Brain microvascular endothelial cell (primary cell): ENCODE data around the gene RND2.
"Not testable (repeated sequence)": the region's sequence is repeated elsewhere in the genome, so short reads cannot be mapped to it uniquely, and the experiment has no call there.

Source experiments
- DNase-seq: peaks from one replicate; pipeline ENCODE4 v3.0.0-alpha.2; 2020
- H3K27ac ChIP-seq: fragments of 250-450 bp; sonication (Bioruptor Pico); 2 replicates; pipeline ENCODE4 v1.5.1; 2020; ENCODE audit warnings: mild to moderate bottlenecking, moderate library complexity
- H3K27me3 ChIP-seq: fragments of 250-450 bp; sonication (Bioruptor Pico); replicated peaks from 2 replicates; pipeline ENCODE4 v1.5.1; 2020; ENCODE audit warnings: mild to moderate bottlenecking
- H3K36me3 ChIP-seq: fragments of 250-450 bp; sonication (Bioruptor Pico); replicated peaks from 2 replicates; pipeline ENCODE4 v1.5.1; 2020; ENCODE audit warnings: mild to moderate bottlenecking
- H3K4me3 ChIP-seq: 2 replicates; pipeline ENCODE4 v1.5.1; 2011; ENCODE audit warnings: low read depth, mild to moderate bottlenecking, control low read depth, low read length, moderate library complexity
- in situ Hi-C: cut with HindIII; loops from 2 replicates; pipeline ENCODE4 v1.10.0; 2017; ENCODE audit warnings: low sequenced_read_pairs, low pct_ligation_motif_present
- TF ChIP-seq, protein P1 (sequence below): IDR thresholded peaks from 2 replicates; pipeline ENCODE4 v1.5.1; 2011; ENCODE audit warnings: low read depth, mild to moderate bottlenecking, moderate library complexity, low read length, control low read depth, inconsistent platforms; ENCODE audit errors: missing control alignments

RND2 gene

DNA sequence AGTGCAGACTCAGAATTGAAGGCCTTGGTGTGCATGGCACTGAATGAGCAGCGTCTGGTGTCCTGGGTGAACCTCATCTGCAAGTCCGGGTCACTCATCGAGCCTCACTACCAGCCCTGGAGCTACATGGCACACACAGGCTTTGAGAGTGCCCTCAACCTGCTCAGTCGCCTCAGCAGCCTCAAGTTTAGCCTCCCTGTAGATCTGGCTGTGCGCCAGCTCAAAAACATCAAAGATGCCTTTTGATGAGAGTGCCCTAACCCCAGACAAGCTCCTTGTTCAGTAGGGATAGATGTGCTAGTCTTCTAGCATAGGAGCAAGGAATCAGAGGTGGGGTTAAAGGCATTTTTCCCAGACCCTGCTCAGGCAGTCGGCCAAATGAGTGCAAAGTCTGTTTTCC lies 33.6 kb upstream of the RND2 start:
- Histone ChIP-seq H3K27me3 (no peaks in the 10 kb centered on the region), H3K36me3 (peaks cover 36% of the 10 kb centered on the region), H3K27ac (no peak overlapping the region), H3K4me3 (no peak overlapping the region)
- in situ Hi-C loops = no loop called here
- TF ChIP-seq, protein P1, sequence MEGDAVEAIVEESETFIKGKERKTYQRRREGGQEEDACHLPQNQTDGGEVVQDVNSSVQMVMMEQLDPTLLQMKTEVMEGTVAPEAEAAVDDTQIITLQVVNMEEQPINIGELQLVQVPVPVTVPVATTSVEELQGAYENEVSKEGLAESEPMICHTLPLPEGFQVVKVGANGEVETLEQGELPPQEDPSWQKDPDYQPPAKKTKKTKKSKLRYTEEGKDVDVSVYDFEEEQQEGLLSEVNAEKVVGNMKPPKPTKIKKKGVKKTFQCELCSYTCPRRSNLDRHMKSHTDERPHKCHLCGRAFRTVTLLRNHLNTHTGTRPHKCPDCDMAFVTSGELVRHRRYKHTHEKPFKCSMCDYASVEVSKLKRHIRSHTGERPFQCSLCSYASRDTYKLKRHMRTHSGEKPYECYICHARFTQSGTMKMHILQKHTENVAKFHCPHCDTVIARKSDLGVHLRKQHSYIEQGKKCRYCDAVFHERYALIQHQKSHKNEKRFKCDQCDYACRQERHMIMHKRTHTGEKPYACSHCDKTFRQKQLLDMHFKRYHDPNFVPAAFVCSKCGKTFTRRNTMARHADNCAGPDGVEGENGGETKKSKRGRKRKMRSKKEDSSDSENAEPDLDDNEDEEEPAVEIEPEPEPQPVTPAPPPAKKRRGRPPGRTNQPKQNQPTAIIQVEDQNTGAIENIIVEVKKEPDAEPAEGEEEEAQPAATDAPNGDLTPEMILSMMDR = no peak
- no peak for DNase-seq

DNA sequence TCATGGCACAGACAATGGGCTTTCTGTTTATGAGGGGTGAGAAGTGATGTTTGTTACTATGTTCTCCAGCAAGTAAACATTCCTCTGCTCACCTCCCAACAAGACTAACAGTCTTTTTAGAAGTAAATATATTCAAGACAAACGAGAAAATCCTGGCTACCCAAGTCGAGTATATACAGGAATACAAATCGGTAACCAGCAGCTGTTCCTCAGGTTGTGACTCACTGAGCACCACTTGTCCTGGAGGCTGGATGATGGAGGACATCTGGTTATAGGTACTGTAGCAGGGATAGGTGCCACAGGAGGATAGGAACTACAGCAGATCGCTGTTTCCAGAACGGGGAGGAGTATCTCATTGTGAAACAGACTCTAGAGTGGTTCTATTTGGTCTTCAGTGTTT lies 32.2 kb upstream of the RND2 start:
- Histone ChIP-seq H3K36me3 (peaks cover 30% of the 10 kb centered on the region), H3K27me3 (no peaks in the 10 kb centered on the region), H3K27ac (no peak overlapping the region), H3K4me3 (no peak overlapping the region)
- DNase-seq = no peak
- in situ Hi-C loops = no loop called here
- TF ChIP-seq, protein P1 = no peak

- DNase-seq, in situ Hi-C loops, H3K27ac ChIP-seq, H3K4me3 ChIP-seq, H3K27me3 ChIP-seq: not testable (repeated sequence)
- H3K36me3 ChIP-seq = peaks cover 29% of the 10 kb centered on the region
Measured at GRCh38 chr17:42993913-42994312, 31.1 kb upstream of the RND2 start.

DNA sequence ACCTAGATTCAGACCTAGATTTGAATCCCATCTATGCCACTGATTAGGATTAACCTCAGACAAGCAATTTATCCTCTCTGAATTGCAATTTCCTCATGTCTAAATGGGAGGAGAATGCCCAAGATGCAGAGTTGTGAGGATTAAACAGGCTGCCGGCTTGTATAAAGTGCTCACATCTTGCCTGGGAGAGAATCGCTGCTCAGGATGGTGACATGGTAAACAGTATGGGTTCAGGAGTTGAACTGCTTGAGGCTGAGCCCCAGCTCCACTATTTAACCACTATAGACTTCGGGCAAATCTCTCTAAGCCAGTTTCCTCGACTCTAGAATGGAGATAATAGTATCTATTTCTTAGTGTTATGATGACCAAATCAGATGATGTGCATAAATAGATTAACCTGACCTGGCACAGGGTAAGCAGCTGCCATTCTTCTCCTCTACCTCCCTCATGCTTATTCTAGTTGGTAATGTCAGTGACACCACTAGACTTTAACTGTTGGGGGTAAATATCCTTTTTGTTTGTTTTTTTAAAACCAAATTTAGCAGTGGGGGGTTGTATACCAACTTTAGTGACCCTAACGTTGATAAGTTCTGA lies 27.5 kb upstream of the RND2 start:
- DNase-seq = no peak
- TF ChIP-seq, protein P1 = no peak
- peaks cover 38% of the 10 kb centered on the region for H3K36me3 ChIP-seq
- in situ Hi-C loops = no loop called here
- peak overlapping the region; percentile 41 for H3K4me3 ChIP-seq
- H3K27me3 ChIP-seq = no peaks in the 10 kb centered on the region
- H3K27ac ChIP-seq = peak overlapping the region; percentile 26

GRCh38 chr17:42997984-42998938 lies 26.8 kb upstream of the RND2 start, which contains the start of gene RPL27:
TSS of gene RPL27 (plus strand) at chr17:42998419. CDS start at chr17:42998751, 332 bp downstream.
- H3K27ac ChIP-seq = peak within 1 kb of the TSS; percentile 88
- peak; percentile 100 for DNase-seq
- TF ChIP-seq, protein P1 = peak; percentile 86
- peak within 1 kb of the TSS; percentile 98 for H3K4me3 ChIP-seq
- in situ Hi-C loops = no loop called here
- H3K36me3 ChIP-seq = peaks cover 39% of the 10 kb centered on the region
- no peaks in the 10 kb centered on the region for H3K27me3 ChIP-seq

DNA sequence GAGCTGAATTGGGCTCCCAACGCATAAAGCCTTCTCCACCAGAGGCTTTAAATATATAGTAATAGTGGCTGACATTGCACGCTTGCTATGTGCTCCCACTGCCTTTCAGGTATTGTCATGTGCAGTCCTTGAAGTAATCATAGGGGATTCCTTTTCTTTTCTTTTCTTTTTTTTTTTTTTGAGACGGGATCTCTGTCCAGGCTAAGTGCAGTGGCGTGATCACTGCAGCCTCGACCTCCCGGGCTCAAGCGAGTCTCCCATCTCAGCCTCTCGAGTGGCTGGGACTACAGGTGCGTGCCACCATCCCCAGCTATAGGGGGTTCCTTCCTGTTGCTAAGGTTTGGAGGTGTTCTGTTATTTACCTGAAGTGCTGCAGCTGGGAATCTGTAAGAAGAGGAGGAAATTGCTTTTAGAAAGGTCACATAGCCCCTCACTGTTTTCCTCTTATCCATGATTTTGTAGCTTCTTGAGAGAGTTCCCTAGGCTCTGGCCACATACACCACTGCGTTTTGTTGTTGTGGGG lies 26.0 kb upstream of the RND2 start:
- Histone ChIP-seq H3K4me3 (peak overlapping the region; percentile 98), H3K27me3 (no peaks in the 10 kb centered on the region), H3K36me3 (peaks cover 41% of the 10 kb centered on the region), H3K27ac (peak overlapping the region; percentile 88)
- TF ChIP-seq, protein P1 = no peak
- no peak for DNase-seq
- in situ Hi-C loops = no loop called here

DNA sequence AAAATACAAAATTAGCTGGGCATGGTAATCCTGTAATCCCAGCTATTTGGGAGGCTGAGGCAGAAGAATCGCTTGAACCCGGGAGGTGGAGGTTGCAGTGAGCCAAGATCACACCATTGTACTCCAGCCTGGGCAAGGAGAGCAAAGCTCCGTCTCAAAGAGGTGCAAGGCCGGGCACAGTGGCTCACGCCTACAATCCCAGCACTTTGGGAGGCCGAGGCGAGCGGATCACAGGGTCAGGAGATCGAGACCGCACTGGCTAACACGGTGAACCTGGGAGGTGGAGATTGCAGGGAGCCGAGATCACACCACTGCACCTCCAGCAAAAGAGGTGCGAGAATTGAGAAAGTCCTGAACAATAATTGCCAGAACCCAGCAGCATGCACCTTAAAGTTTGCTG lies 24.1 kb upstream of the RND2 start:
- DNase-seq, H3K4me3 ChIP-seq, H3K27me3 ChIP-seq, H3K27ac ChIP-seq, in situ Hi-C loops: not testable (repeated sequence)
- H3K36me3 ChIP-seq = peaks cover 47% of the 10 kb centered on the region
